Coronary artery (tissue), 2 donors: ENCODE measurements around the gene HOXA9.

Experiments
- DNase-seq: peaks from one replicate; pipeline ENCODE4 v3.0.0-alpha.2; 2017; ENCODE audit warnings: low spot score
- H3K27ac ChIP-seq, 2 donors: fragments of 200-600 bp; sonication (generic); one replicate each; pipeline ENCODE4 v1.5.1; 2016 to 2019
- H3K4me3 ChIP-seq: fragments of 200-600 bp; sonication (generic); 2 replicates; pipeline ENCODE4 v1.5.1; 2016; ENCODE audit warnings: mild to moderate bottlenecking, moderate library complexity
- CTCF ChIP-seq: fragments of 200-600 bp; sonication (generic); IDR thresholded peaks from one replicate; pipeline ENCODE4 v1.5.1; 2019; ENCODE audit warnings: antibody characterized with exemption

HOXA9 gene

GRCh38 chr7:27151341-27151930, 13.9 kb downstream of the HOXA9 start:
- H3K27ac ChIP-seq = no peak overlapping the region
- no peak for TF ChIP-seq CTCF
- DNase-seq = peak; percentile 41
- peak overlapping the region; percentile 60 for H3K4me3 ChIP-seq

- Histone ChIP-seq H3K27ac (no peak overlapping the region), H3K4me3 (peak overlapping the region; percentile 60)
- DNase-seq = peak; percentile 64
- TF ChIP-seq CTCF = peak; percentile 91
These were observed 14.6 kb downstream of the HOXA9 start for GRCh38 chr7:27150568-27151340.

GRCh38 chr7:27149842-27150567, 15.3 kb downstream of the HOXA9 start:
- Histone ChIP-seq H3K4me3 (peak overlapping the region; percentile 60), H3K27ac (no peak overlapping the region)
- DNase-seq = peak; percentile 58
- TF ChIP-seq CTCF = no peak

GRCh38 chr7:27148756-27149641, 16.3 kb downstream of the HOXA9 start:
- TF ChIP-seq CTCF = no peak
- DNase-seq = peak; percentile 61
- no peak overlapping the region for H3K4me3 ChIP-seq
- H3K27ac ChIP-seq = no peak overlapping the region

- Histone ChIP-seq H3K27ac (no peak overlapping the region), H3K4me3 (peak overlapping the region; percentile 65)
- TF ChIP-seq CTCF = no peak
- DNase-seq = peak; percentile 68
These were observed 17.1 kb downstream of the HOXA9 start for GRCh38 chr7:27148031-27148755.
